GM13976 (cell line): ENCODE measurements around the gene FGF3.

Experiments used
- DNase-seq: peaks from one replicate; pipeline ENCODE4 v3.0.0; 2012; ENCODE audit warnings: low spot score
- in situ Hi-C: fragments of 300-500 bp; cut with MboI; formaldehyde crosslinking; loops from one replicate; pipeline ENCODE4 v1.12.0; 2022; ENCODE audit warnings: low sequenced_read_pairs, mixed read lengths, inconsistent platforms; ENCODE audit not compliant: unreplicated experiment
- TF ChIP-seq, protein P1 (sequence below): IDR thresholded peaks from 2 replicates; pipeline ENCODE4 v1.5.1; 2012; ENCODE audit warnings: borderline replicate concordance, mild to moderate bottlenecking; ENCODE audit not compliant: insufficient read depth; ENCODE audit errors: extremely low read depth, missing control alignments, control extremely low read depth

Gene FGF3

DNA sequence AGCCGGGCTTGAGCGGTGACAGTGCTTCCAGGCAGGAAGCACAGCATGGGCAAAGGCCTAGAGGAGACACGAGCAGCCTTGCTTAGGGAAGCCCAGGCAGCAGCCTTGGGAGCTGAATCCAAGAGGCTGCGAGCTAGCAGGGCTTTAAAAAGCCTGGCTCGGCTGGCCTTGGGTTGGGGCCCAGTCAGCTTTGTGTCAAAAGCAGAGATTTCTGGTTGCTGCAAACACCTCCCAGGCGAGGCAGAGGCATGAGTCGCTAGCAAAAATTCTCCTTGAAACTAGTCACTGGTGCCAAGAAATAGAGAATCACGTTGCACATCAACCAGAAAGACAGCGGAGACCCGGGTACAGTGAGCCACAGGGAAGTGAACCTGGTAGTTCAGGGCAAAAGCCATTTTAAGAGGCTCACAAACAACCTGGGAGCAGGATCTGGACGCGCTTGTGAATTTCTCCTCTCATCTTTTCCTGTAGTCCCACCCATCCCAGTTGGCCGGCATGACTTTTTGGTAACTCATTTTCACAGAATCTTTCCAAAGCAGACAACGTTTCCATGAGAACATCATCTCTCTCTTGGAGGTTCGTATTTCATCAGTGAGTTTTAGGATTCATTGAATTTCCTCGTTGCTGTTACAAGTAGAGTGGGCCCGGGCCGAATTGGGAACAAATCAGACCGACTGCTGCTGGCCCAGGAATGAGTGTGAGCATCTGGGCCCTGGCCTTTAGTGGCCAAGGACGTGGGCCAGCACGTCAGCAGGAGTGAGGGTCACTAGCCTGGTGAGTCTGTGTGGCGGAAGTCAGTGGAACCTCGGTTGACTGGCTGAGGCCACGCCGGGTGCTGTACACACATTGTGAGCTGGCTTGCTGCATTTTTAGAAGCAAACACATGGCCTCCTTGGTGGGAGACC is 27.7 kb downstream of the FGF3 start:
- TF ChIP-seq, protein P1, sequence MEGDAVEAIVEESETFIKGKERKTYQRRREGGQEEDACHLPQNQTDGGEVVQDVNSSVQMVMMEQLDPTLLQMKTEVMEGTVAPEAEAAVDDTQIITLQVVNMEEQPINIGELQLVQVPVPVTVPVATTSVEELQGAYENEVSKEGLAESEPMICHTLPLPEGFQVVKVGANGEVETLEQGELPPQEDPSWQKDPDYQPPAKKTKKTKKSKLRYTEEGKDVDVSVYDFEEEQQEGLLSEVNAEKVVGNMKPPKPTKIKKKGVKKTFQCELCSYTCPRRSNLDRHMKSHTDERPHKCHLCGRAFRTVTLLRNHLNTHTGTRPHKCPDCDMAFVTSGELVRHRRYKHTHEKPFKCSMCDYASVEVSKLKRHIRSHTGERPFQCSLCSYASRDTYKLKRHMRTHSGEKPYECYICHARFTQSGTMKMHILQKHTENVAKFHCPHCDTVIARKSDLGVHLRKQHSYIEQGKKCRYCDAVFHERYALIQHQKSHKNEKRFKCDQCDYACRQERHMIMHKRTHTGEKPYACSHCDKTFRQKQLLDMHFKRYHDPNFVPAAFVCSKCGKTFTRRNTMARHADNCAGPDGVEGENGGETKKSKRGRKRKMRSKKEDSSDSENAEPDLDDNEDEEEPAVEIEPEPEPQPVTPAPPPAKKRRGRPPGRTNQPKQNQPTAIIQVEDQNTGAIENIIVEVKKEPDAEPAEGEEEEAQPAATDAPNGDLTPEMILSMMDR, result no peak
- in situ Hi-C loops, result no loop called here
- no peak for DNase-seq

DNA sequence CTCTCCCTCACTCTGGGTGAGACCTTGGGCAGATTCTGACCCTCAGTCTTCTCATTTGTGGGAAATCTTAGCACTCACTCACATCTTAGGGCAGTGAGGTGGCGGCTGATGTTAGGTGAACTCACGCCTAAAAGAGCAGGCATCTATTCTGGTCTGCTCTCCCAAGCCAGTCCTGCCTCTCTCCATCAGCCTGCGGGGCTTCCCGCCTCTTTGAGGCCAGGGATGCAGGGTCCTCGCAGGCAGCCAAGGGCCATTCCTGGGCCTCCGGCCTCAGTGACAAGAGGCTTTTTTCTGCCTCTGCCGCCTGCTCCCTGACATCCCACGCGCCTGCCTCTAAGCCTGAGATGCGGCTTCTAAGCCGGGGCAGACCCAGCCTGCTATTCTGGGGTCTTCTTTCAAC is 30.3 kb downstream of the FGF3 start:
- TF ChIP-seq, protein P1, result no peak
- in situ Hi-C loops, result no loop called here
- DNase-seq, result no peak

DNA sequence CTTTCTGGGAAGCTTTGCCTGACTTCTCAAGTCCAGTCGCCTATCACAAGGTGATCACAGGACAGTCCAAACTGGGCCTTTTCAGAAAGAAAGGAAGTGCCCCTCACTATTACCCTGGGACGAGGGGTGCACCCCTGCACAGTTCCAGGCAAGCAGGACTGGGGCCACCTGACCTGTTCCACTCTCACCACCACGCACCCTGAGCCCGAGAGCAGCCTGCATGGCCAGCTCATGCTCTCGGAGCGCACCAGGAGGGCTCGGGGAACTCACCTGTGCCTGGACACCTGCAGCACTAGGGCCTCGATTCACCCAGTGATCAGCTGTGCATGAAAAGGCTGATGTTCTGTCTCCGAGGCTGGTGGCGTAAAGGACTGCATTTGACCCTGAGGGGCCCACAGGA is 31.3 kb downstream of the FGF3 start:
- TF ChIP-seq, protein P1, result no peak
- in situ Hi-C loops, result no loop called here

DNA sequence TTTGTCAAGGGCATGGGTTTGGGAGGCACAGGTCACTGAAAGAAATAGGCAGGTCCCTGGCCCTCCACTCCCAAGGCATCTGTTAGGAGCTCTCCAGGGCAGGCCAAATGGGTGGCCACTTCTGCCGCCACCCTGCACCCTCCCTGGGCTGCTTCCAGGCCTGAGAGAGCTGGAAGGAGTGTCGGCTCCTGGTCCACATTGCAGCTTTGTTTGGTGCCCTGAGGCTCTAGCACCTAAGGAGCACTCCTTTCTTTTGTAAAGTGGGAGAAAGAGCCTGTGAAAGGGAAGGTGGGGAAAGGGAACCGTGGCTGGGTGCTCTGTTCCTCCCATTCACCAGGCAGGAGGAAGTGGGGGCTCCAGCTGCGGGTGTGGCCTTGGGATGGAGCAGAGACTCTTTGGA is 31.8 kb downstream of the FGF3 start:
- no peak for DNase-seq
- TF ChIP-seq, protein P1, result no peak
- in situ Hi-C loops, result no loop called here

More for the DNA sequence above, 31.3 kb downstream of the FGF3 start:
- DNase-seq, result no peak

DNA sequence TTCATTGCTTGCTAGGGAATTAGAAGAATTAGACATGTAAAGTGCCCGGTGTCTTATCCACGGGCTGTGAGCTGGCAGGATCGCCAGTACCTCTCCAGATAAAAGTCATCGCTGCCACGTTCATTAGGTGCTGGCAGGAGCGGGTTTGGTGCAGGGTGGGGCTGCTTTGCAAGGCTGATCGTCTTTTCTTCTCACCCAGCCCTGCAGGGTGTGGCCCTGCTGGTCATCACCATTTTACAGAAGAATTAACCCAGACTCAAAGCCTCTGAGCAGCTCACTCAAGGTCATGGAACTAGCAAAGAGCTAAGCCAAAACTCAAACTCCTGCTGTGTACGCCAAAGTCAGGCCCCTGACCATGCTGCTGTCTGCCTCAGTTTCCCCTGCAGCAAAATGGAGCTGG is 38.0 kb downstream of the FGF3 start:
- in situ Hi-C loops, result no loop called here
- TF ChIP-seq, protein P1, result no peak
- DNase-seq, result no peak

DNA sequence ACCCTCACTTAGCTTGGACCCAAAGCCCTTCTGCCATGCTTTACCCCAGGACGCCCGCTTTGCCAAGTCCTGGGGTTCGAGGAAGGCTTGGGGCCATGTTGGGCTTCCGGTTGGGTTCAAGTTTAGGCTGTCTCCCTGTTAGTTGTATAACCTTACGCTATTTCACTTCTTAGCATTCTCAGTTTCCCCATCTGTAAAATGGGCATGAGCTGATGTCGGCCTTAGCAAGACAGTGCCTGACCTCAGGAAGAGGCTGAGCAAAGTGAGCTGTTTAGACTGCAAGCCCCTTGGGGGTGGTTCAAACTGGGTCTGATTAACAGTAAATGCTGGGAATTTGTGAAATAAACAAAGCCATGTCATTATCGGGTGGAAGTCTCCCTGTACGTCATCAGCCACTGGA is 40.8 kb downstream of the FGF3 start:
- TF ChIP-seq, protein P1, result no peak
- DNase-seq, result no peak
- in situ Hi-C loops, result no loop called here
